Lung (tissue), 12 donors: Measurements from ENCODE around the gene CNTNAP4. TPM values are rescaled to one million over a fixed set of nuclear protein-coding genes. Genes with fewer than 3 reads are reported as not detected.
A peak's percentile ranks its signal among the peaks of the same experiment; 100 is the strongest.

Source experiments
- ATAC-seq: fragments of 200-7000 bp; cut with Tn5 transposase; one replicate; pipeline ENCODE4 v1.9.1; 2020; ENCODE audit warnings: moderate number of reproducible peaks; ENCODE audit not compliant: insufficient read depth, low FRiP score
- DNase-seq, 3 donors: peaks; one replicate each; pipeline ENCODE4 v3.0.0-alpha.2; 2013 to 2017
- H3K27ac ChIP-seq, 2 donors: one replicate each; pipeline ENCODE4 v1.5.1; 2013; ENCODE audit warnings: mild to moderate bottlenecking in 2 of 2, moderate library complexity in 2 of 2, control low read depth in 1 of 2, inconsistent platforms in 1 of 2, low read depth in 1 of 2, low read length in 1 of 2
- H3K27me3 ChIP-seq, 3 donors: one replicate each; pipeline ENCODE4 v1.5.1; 2013; ENCODE audit warnings: low read length in 2 of 3; ENCODE audit not compliant: control insufficient read depth in 3 of 3, insufficient read depth in 3 of 3
- H3K36me3 ChIP-seq, 4 donors: one replicate each; pipeline ENCODE4 v1.5.1; 2013; ENCODE audit warnings: low read length in 4 of 4, mild to moderate bottlenecking in 1 of 4, moderate library complexity in 1 of 4; ENCODE audit not compliant: control insufficient read depth in 4 of 4, insufficient read depth in 4 of 4
- H3K4me1 ChIP-seq, 5 donors: one replicate each; pipeline ENCODE4 v1.5.1; 2013; ENCODE audit warnings: low read length in 5 of 5, mild to moderate bottlenecking in 2 of 5, moderate library complexity in 1 of 5; ENCODE audit not compliant: control insufficient read depth in 5 of 5, insufficient read depth in 5 of 5
- H3K4me3 ChIP-seq: one replicate; pipeline ENCODE4 v1.5.1; 2013; ENCODE audit warnings: mild to moderate bottlenecking, control low read depth, moderate library complexity
- H3K9ac ChIP-seq, 2 donors: one replicate each; pipeline ENCODE4 v1.5.1; 2013; ENCODE audit warnings: low read length in 2 of 2, control low read depth in 1 of 2; ENCODE audit not compliant: insufficient read depth in 1 of 2
- H3K9me3 ChIP-seq, 4 donors: one replicate each; pipeline ENCODE4 v1.5.1; 2013; ENCODE audit warnings: low read length in 3 of 4, mild to moderate bottlenecking in 1 of 4, moderate library complexity in 1 of 4; ENCODE audit not compliant: control insufficient read depth in 4 of 4, insufficient read depth in 3 of 4
- WGBS, 2 donors: extraction: QIAGEN DNeasy Blood & Tissue Kit; methylation state at CpG; one replicate each; pipeline ENCODE4 v1.1.7; 2013; 5-methylcytosine and 5-hydroxymethylcytosine counted together
- polyA plus RNA-seq, 2 donors: library from polyadenylated mRNA; stranded (reverse); fragments of 200-250 nt; gene quantifications; one replicate each; pipeline ENCODE4 v1.2.1, GENCODE V29; 2013
- total RNA-seq, 2 donors: library from RNA; depleted of rRNA in 1 of 2; stranded (reverse); fragments of >200 nt in 1 of 2; gene quantifications; one replicate each; pipeline ENCODE4 v1.2.1, GENCODE V29; 2014 to 2021
- TF ChIP-seq, protein P1 (sequence below): IDR thresholded peaks from 2 replicates; pipeline ENCODE4 v1.5.1; 2012; ENCODE audit warnings: mild to moderate bottlenecking; ENCODE audit errors: control extremely low read depth, extremely low read depth
- donor health status: control.
- donor health status: control.
- donor health status: Bipolar disorder and iron deficiency.
- donor health status: healthy.
- donor health status: DM: yes; HTN: yes; CAD: no.

Gene CNTNAP4
- total and polyA plus RNA-seq, 4 donors: 0.71 TPM; not detected in 3

DNA sequence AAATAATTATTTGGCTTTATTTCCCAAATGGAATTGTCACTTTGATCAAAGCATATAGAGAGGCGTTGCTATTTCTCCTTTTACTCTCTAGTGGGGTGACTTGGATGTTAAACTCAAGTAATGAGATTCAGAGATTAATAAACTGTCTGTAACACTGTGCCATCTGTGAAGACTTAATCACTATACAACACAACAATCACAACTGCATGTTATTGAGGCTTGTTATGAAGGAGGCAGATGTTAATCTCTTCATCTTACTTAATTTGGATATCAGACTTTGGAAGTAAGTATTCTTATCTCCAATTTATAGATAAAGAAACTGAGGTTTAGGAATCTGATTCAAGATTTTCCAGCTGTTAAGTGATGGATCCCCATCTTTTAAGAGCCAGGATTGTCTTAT is 132.5 kb downstream of the CNTNAP4 start:
- DNase-seq (peak in 2 of 3 donors; percentile 91 to 93), ATAC-seq (no peak)
- Histone ChIP-seq H3K9ac (no peak overlapping the region), H3K36me3 (no peaks in the 10 kb centered on the region), H3K27me3 (no peaks in the 10 kb centered on the region), H3K4me1 (peaks cover 0 to 12% (median 0%) of the 10 kb centered on the region in 5 donors), H3K27ac (no peak overlapping the region), H3K9me3 (peaks cover 0 to 5% (median under 1%) of the 10 kb centered on the region in 4 donors), H3K4me3 (no peak overlapping the region)
- TF ChIP-seq, protein P1, sequence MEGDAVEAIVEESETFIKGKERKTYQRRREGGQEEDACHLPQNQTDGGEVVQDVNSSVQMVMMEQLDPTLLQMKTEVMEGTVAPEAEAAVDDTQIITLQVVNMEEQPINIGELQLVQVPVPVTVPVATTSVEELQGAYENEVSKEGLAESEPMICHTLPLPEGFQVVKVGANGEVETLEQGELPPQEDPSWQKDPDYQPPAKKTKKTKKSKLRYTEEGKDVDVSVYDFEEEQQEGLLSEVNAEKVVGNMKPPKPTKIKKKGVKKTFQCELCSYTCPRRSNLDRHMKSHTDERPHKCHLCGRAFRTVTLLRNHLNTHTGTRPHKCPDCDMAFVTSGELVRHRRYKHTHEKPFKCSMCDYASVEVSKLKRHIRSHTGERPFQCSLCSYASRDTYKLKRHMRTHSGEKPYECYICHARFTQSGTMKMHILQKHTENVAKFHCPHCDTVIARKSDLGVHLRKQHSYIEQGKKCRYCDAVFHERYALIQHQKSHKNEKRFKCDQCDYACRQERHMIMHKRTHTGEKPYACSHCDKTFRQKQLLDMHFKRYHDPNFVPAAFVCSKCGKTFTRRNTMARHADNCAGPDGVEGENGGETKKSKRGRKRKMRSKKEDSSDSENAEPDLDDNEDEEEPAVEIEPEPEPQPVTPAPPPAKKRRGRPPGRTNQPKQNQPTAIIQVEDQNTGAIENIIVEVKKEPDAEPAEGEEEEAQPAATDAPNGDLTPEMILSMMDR: no peak
- 50 to 74% methylated on average over 1 of the region's 1 CpG for WGBS, 2 donors

DNA sequence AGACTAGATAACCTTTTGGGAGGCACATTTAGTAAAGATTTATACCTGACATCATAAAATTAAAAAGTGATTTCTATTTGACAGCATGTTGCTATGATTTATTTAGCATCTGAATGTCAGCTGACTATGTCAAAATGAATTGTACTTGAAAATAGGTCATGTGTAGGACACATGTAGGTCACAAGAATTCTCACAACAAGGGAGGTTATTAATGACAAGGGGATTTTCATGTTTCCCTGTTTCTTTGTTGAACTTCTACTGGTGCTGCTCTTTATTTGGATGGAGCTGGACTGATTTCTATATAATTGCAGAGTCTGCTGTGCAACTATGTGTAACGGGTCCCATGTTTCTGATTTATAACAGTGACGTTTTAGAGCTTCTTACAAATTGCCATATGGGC is 144.4 kb downstream of the CNTNAP4 start:
- Histone ChIP-seq H3K9ac (no peak overlapping the region), H3K4me3 (no peak overlapping the region), H3K9me3 (peaks cover 0 to 5% (median 0%) of the 10 kb centered on the region in 4 donors), H3K27me3 (no peaks in the 10 kb centered on the region), H3K4me1 (peaks cover 0 to 5% (median 0%) of the 10 kb centered on the region in 5 donors), H3K36me3 (no peaks in the 10 kb centered on the region), H3K27ac (no peak overlapping the region)
- DNase-seq: peak in 2 of 3 donors; percentile 25 to 26
- WGBS, 2 donors: 69 to 77% methylated on average over 2 of the region's 2 CpGs
- ATAC-seq: no peak
- TF ChIP-seq, protein P1: no peak

DNA sequence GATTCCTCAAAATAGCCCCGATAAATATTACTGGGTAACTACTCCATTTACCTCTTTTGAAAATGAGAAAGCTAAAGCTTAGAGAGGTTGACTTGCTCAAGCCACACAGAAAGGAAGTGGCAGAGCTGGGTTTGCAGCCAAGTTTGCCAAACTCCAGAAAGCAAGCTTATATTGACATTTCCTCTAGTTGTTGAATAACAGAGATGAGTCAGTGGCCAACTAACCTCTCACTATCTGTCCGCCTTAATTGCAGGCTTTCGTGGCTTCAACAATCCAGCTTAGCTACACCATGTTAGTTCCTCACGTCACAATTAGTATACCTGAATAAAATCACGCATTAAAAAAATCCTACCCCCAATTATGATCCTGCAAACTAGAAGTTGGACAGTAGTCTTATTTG is 151.7 kb downstream of the CNTNAP4 start:
- DNase-seq: no peak
- peaks cover 0 to 2% (median 0%) of the 10 kb centered on the region in 4 donors for H3K9me3 ChIP-seq
- H3K27ac ChIP-seq: no peak overlapping the region
- no peak overlapping the region for H3K4me3 ChIP-seq
- H3K27me3 ChIP-seq: peaks cover 0 to 4% (median 0%) of the 10 kb centered on the region in 3 donors
- no peak for ATAC-seq
- H3K36me3 ChIP-seq: no peaks in the 10 kb centered on the region
- WGBS, 2 donors: 70 to 77% methylated on average over 5 of the region's 5 CpGs
- no peaks in the 10 kb centered on the region for H3K4me1 ChIP-seq
- no peak overlapping the region for H3K9ac ChIP-seq
- TF ChIP-seq, protein P1: no peak

DNA sequence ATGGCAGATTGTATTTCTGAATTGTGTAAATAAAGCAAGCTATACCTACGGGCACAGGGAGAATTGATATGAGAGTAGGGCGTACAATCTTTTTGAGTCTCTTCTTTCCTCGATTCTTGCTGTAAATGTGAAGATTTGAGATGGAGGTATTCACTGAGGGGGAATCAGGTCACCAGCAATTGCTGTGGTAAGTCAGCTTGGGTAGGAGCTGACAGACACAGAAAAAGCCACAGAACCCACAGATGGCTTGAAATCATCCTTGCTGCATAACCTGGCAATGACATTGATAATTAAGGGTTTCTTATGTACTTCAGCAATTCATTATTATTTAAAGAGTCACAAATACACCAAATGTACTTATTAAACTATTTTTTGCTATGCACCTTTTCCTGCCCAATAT is 164.2 kb downstream of the CNTNAP4 start:
- Histone ChIP-seq H3K27ac (no peak overlapping the region), H3K4me3 (no peak overlapping the region), H3K27me3 (no peaks in the 10 kb centered on the region), H3K4me1 (no peaks in the 10 kb centered on the region), H3K36me3 (no peaks in the 10 kb centered on the region), H3K9ac (no peak overlapping the region), H3K9me3 (no peaks in the 10 kb centered on the region)
- ATAC-seq: no peak
- 81 to 82% methylated on average over 3 of the region's 3 CpGs for WGBS, 2 donors
- TF ChIP-seq, protein P1: no peak
- no peak for DNase-seq
